ENCODE measurements around the gene AZIN2. TPM values are rescaled to one million over a fixed set of nuclear protein-coding genes. Genes with fewer than 3 reads are reported as not detected.

AZIN2 gene
- total RNA-seq, 2 experiments from 2014 or later, result 1.8 to 3.6 TPM

DNA sequence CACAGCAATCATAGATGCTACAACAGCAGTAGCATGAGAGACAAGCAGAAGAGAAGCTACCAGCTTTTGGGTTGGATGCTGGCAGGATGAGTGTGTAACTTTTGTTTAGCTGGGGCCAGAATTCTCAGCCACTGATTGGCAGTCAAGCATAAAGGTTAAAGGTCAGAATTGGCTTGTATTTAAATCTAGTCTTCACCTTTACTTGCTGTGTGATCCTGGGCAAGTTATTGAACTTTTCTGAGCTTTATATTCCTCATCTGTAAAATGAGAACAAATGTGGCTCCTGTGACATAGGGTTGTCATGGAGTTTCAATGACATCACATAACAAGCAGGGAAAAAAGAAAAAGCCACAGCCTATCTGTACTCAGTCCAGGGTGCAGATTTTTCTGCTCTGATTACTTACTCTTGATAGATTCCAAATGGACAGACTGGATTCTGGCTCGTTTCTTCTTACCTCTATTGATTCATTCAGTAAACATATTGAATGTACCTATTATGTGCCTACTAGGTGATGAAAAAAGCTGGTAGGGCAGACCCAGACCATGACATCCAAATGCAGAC, 2.8 kb upstream of the AZIN2 start:
- Mint-ChIP-seq H3K27me3 (no peaks in the 10 kb centered on the region), H3K4me3 (no peak overlapping the region), H3K4me1 (peaks cover 14% of the 10 kb centered on the region), H3K36me3 (no peaks in the 10 kb centered on the region), H3K9me3 (no peaks in the 10 kb centered on the region), H3K27ac (no peak overlapping the region)
- DNase-seq, result no peak

- no peaks in the 10 kb centered on the region for H3K9me3 Mint-ChIP-seq
- H3K27me3 Mint-ChIP-seq, result no peaks in the 10 kb centered on the region
- H3K36me3 Mint-ChIP-seq, result no peaks in the 10 kb centered on the region
- peak overlapping the region; percentile 30 for H3K27ac Mint-ChIP-seq
- H3K4me1 Mint-ChIP-seq, result peaks cover 14% of the 10 kb centered on the region
- peak overlapping the region; percentile 73 for H3K4me3 Mint-ChIP-seq
- no peak for DNase-seq
Measured at GRCh38 chr1:33080373-33080772, 580 bp upstream of the AZIN2 start.

DNA sequence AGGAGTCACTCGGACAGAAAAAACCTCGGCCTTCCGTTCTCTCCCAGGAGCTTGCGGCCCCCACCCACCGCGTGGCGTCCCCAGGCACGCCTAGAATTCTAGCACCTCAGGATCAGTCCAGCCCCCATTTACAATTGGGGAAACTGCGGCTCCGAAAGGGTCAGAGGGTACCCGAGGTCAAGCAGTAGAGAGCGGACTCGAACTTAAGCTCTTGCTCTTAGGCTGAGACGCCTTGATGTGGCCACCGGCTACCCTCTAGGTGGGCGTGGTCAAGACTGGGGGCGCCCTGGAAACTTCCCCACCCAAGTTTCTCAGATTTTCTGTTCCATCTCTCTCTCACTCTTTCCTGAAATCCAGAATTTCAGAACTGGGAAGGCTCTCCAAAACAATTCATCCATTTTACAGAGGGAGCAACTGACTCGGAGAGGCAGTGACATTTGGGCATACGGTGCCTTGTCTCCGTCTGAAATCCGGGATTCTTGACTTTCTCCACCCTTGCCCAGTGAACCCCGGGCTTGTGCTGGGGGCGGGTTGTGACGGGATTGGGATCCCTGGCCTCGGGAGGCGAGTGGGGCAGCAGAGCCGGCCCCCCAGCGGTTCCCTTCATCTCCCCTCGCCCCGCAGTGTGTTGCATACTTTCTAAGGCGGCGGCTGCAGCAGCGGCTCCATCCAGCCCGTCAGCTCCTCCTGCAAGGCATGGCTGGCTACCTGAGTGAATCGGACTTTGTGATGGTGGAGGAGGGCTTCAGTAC, 777 bp downstream of the AZIN2 start:
- Mint-ChIP-seq H3K36me3 (no peaks in the 10 kb centered on the region), H3K4me3 (peak overlapping the region; percentile 73), H3K27ac (peak overlapping the region; percentile 22), H3K4me1 (peaks cover 16% of the 10 kb centered on the region), H3K9me3 (no peaks in the 10 kb centered on the region), H3K27me3 (no peaks in the 10 kb centered on the region)
- no peak for DNase-seq

DNA sequence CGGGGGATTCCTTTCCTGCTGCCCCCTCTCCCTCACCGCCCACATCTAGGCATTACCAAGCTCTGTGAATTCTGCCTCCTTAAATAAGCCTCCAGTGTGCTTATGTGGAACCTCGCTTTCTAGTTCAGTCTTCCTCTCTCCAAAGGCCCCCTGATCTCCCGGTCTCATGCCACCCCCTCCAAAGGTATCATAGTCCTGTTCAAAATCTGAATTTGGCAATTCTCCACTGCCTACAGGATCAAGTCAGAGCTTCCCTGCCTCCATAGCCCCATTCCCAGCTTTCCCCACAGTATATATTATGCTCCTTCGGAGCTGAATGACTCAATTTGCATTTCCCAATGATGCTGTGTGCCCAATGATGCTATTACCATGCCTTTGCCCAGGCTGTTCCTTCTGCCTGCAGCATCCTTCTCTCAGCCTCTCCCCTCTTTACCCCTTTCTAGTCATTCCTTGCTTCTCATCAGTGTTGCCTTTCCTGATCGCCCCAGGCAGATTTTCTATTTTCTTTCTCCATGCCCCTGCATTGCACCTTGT, 1.7 kb downstream of the AZIN2 start:
- Mint-ChIP-seq H3K4me1 (peaks cover 18% of the 10 kb centered on the region), H3K36me3 (no peaks in the 10 kb centered on the region), H3K4me3 (no peak overlapping the region), H3K9me3 (no peaks in the 10 kb centered on the region), H3K27ac (no peak overlapping the region), H3K27me3 (no peaks in the 10 kb centered on the region)
- DNase-seq, result no peak

- Mint-ChIP-seq H3K4me3 (no peak overlapping the region), H3K36me3 (no peaks in the 10 kb centered on the region), H3K27ac (no peak overlapping the region), H3K9me3 (no peaks in the 10 kb centered on the region), H3K27me3 (no peaks in the 10 kb centered on the region), H3K4me1 (peaks cover 30% of the 10 kb centered on the region)
- DNase-seq, result no peak
Measured at GRCh38 chr1:33085332-33085731, 4.4 kb downstream of the AZIN2 start.

- Mint-ChIP-seq H3K4me1 (peaks cover 25% of the 10 kb centered on the region), H3K27ac (no peak overlapping the region), H3K9me3 (no peaks in the 10 kb centered on the region), H3K27me3 (no peaks in the 10 kb centered on the region), H3K4me3 (no peak overlapping the region), H3K36me3 (no peaks in the 10 kb centered on the region)
- peak; percentile 31 for DNase-seq
Measured at GRCh38 chr1:33086384-33086850, 5.5 kb downstream of the AZIN2 start.

- peak overlapping the region; percentile 88 for H3K27ac Mint-ChIP-seq
Measured at GRCh38 chr1:33087677-33088076, 6.7 kb downstream of the AZIN2 start.

DNA sequence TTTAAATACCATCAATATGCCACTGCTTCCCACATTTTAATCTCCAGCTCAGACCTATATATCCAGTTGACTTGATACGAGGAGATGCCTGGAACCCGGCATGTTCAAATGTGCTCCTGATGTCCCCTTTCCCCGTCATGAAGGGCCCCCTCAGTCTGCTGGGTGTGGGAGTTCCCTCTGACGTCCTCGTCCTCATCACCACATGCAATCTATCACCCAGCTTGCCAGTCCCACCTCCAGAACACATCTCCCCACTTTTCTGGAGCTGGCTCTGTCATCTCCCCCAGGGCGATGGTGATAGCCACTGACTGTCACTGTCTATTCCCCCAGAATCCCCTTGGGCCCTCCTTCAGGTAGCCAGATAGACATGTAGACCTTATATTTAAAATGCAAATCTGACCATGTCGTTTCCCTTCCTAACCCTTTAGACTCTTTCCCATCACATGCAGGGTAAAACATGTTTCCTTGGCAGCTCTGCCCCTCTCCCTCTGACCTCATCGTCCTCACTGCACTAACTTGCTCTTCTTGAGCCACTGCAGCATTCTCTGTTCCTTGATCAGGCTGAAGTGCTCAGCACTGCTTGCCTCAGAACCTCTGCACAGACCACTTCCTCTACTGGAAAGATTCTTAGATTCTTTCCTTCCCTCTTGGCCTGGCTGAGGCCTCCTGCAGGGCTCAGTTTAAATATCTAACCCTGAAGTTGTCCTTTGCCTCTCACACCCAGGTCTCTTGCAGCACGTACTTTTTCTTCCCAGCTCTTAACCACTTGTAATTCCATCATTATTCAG, 7.4 kb downstream of the AZIN2 start:
- H3K4me3 Mint-ChIP-seq, result peak overlapping the region; percentile 19

More at GRCh38 chr1:33087677-33088076, 6.7 kb downstream of the AZIN2 start:
- Mint-ChIP-seq H3K4me3 (no peak overlapping the region), H3K27me3 (no peaks in the 10 kb centered on the region), H3K9me3 (no peaks in the 10 kb centered on the region), H3K36me3 (no peaks in the 10 kb centered on the region), H3K4me1 (peaks cover 24% of the 10 kb centered on the region)
- no peak for DNase-seq

DNA sequence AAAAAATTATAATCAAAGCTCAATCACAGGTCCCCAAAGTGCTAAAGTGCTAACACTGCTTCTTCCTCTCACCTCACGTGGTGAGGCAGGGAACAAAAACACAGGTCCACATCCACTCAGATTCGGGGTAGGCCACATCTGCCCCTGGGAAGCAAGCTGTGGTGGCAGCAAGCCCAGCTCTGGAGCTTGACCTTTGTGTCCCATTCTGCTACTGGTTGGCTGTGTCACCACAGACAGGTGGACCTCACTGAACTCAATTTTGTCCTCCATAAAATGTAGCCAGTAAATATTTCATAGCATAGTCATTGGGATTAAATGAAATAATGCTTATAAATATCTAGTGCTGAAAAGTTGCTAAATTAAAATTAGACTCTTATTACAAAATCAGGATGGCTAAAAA, 8.5 kb downstream of the AZIN2 start:
- Mint-ChIP-seq H3K36me3 (no peaks in the 10 kb centered on the region), H3K27me3 (no peaks in the 10 kb centered on the region), H3K4me3 (no peak overlapping the region), H3K9me3 (no peaks in the 10 kb centered on the region), H3K27ac (no peak overlapping the region), H3K4me1 (peaks cover 26% of the 10 kb centered on the region)
- no peak for DNase-seq

More for the DNA sequence above, 7.4 kb downstream of the AZIN2 start:
- Mint-ChIP-seq H3K27me3 (no peaks in the 10 kb centered on the region), H3K9me3 (no peaks in the 10 kb centered on the region), H3K4me1 (peaks cover 26% of the 10 kb centered on the region), H3K27ac (peak overlapping the region; percentile 88), H3K36me3 (no peaks in the 10 kb centered on the region)
- DNase-seq, result peak; percentile 28

- no peaks in the 10 kb centered on the region for H3K9me3 Mint-ChIP-seq
- no peak for DNase-seq
- no peak overlapping the region for H3K27ac Mint-ChIP-seq
- H3K27me3 Mint-ChIP-seq, result no peaks in the 10 kb centered on the region
- peaks cover 6% of the 10 kb centered on the region for H3K36me3 Mint-ChIP-seq
- peaks cover 36% of the 10 kb centered on the region for H3K4me1 Mint-ChIP-seq
- no peak overlapping the region for H3K4me3 Mint-ChIP-seq
Measured at GRCh38 chr1:33092438-33092837, 11.5 kb downstream of the AZIN2 start.

- no peaks in the 10 kb centered on the region for H3K27me3 Mint-ChIP-seq
- H3K4me1 Mint-ChIP-seq, result peaks cover 36% of the 10 kb centered on the region
- no peaks in the 10 kb centered on the region for H3K9me3 Mint-ChIP-seq
- peaks cover 6% of the 10 kb centered on the region for H3K36me3 Mint-ChIP-seq
- no peak overlapping the region for H3K4me3 Mint-ChIP-seq
- no peak for DNase-seq
- no peak overlapping the region for H3K27ac Mint-ChIP-seq
Measured at GRCh38 chr1:33093004-33093403, 12.1 kb downstream of the AZIN2 start.

DNA sequence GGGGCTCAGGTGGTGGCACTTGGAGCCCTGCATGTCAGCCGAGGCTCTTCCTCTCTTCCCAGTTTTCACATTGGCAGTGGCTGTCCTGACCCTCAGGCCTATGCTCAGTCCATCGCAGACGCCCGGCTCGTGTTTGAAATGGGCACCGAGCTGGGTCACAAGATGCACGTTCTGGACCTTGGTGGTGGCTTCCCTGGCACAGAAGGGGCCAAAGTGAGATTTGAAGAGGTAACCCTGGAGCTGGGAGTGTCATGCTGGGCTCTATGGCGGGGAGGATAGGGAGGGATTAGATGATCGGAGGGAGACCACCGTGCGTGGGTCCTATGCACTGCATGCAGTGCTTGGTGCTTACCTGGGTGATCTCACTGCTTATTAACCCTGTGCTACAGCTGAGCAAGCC, 13.5 kb downstream of the AZIN2 start:
- no peak overlapping the region for H3K27ac Mint-ChIP-seq
- peaks cover 9% of the 10 kb centered on the region for H3K36me3 Mint-ChIP-seq
- no peak for DNase-seq
- H3K4me3 Mint-ChIP-seq, result no peak overlapping the region
- H3K27me3 Mint-ChIP-seq, result no peaks in the 10 kb centered on the region
- H3K9me3 Mint-ChIP-seq, result no peaks in the 10 kb centered on the region
- peaks cover 41% of the 10 kb centered on the region for H3K4me1 Mint-ChIP-seq

DNA sequence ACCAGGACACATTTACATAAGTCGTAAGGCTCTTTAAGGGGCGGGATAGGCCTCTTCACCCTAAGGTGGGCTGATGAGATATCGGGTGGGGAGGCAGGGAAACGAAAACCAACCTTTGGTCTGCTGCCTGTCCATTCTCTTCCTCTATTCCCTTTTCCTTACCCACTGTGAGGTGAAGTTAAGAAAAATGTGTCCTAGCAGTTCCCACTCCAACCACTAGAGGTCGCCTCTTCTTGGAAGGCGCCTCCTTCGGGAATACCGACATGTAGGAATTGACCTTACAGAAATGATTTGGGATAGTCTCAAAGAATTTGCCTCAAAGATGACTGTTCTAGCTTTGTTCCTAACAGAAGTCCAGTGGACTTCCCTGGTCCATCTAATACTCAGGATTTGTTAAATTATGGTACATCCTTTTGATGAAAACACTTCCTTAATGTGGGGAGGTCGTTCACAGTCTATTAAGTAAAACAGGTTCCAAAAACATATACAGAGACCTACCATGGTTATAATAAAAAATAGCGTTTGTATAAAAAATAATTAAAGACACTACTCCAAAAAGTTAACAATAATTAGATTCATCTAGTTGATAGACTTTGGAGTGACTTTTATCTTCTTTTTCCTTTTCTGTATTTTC, 14.1 kb downstream of the AZIN2 start:
- H3K27ac Mint-ChIP-seq, result no peak overlapping the region
- H3K27me3 Mint-ChIP-seq, result no peaks in the 10 kb centered on the region
- H3K4me3 Mint-ChIP-seq, result no peak overlapping the region
- H3K9me3 Mint-ChIP-seq, result no peaks in the 10 kb centered on the region
- H3K36me3 Mint-ChIP-seq, result peaks cover 9% of the 10 kb centered on the region
- no peak for DNase-seq
- H3K4me1 Mint-ChIP-seq, result peaks cover 45% of the 10 kb centered on the region

- peaks cover 9% of the 10 kb centered on the region for H3K36me3 Mint-ChIP-seq
- peak overlapping the region; percentile 1 for H3K27ac Mint-ChIP-seq
- no peak for DNase-seq
- no peaks in the 10 kb centered on the region for H3K9me3 Mint-ChIP-seq
- no peak overlapping the region for H3K4me3 Mint-ChIP-seq
- H3K4me1 Mint-ChIP-seq, result peaks cover 49% of the 10 kb centered on the region
- no peaks in the 10 kb centered on the region for H3K27me3 Mint-ChIP-seq
Measured at GRCh38 chr1:33096363-33097005, 15.5 kb downstream of the AZIN2 start.

Data from activated naive CD8-positive, alpha-beta T cell treated with anti-CD3 and anti-CD28 coated beads for 36 hours (primary cell).